H1 (cell line): ENCODE measurements around the gene SPC24. TPM values are rescaled to one million over a fixed set of nuclear protein-coding genes. Genes with fewer than 3 reads are reported as not detected.

ENCODE experiments used
- CTCF ChIA-PET: fragments of 300-600 bp; sonication (Branson Sonifier 250); formaldehyde crosslinking; loops from one replicate; lab custom pipeline; 2021; ENCODE audit not compliant: partially characterized antibody; lab: Charles Lee
- POLR2A ChIA-PET: fragments of 300-600 bp; sonication (Branson Sonifier 250); formaldehyde crosslinking; loops from one replicate; lab custom pipeline; 2021; ENCODE audit warnings: inconsistent platforms; ENCODE audit not compliant: partially characterized antibody; lab: Charles Lee
- DNase-seq, 2 experiments: peaks; one replicate each; pipeline versions ENCODE4 v3.0.0 to v3.0.0-alpha.2; 2010 to 2022; ENCODE audit warnings: low spot score in 2 of 2, low read depth in 1 of 2, mixed read lengths in 1 of 2
- FAIRE-seq: peaks from 2 replicates; lab custom pipeline; 2011; peaks lifted over from hg19 to GRCh38; lab: Jason Lieb, UNC
- H2AFZ ChIP-seq: 2 replicates; pipeline ENCODE4 v1.8.1; 2012; ENCODE audit warnings: low read length, inconsistent platforms
- H2AK5ac ChIP-seq: 2 replicates; pipeline ENCODE4 v1.6.1; 2013; ENCODE audit warnings: low read depth, low read length
- H2BK120ac ChIP-seq: replicated peaks from 2 replicates; pipeline ENCODE3; 2013; ENCODE audit warnings: low read depth, low read length, inconsistent platforms
- H2BK12ac ChIP-seq: 2 replicates; pipeline ENCODE4 v1.6.1; 2013; ENCODE audit warnings: low read depth, low read length
- H2BK15ac ChIP-seq: 2 replicates; pipeline ENCODE4 v1.6.1; 2013; ENCODE audit warnings: low read length
- H2BK20ac ChIP-seq: 2 replicates; pipeline ENCODE4 v1.6.1; 2013; ENCODE audit warnings: low read length
- H2BK5ac ChIP-seq: 2 replicates; pipeline ENCODE4 v1.6.1; 2013; ENCODE audit warnings: low read depth, low read length
- H3K14ac ChIP-seq: 2 replicates; pipeline ENCODE4 v1.6.1; 2013; ENCODE audit warnings: inconsistent platforms; ENCODE audit not compliant: insufficient read length
- H3K18ac ChIP-seq: 2 replicates; pipeline ENCODE4 v1.6.1; 2013; ENCODE audit warnings: low read length; ENCODE audit errors: extremely low read depth
- H3K23ac ChIP-seq: 2 replicates; pipeline ENCODE4 v1.6.1; 2013; ENCODE audit warnings: inconsistent platforms; ENCODE audit not compliant: insufficient read length
- H3K23me2 ChIP-seq: 2 replicates; pipeline ENCODE4 v1.6.1; 2013; ENCODE audit warnings: low read depth, low read length
- H3K27ac ChIP-seq: 2 replicates; pipeline ENCODE4 v1.6.1; 2011; ENCODE audit warnings: low read depth, low read length, inconsistent platforms
- H3K27me3 ChIP-seq, 4 experiments: replicated peaks in 1 of 4; 1 replicate in 1 of 4; 2 replicates in 3 of 4; pipeline versions ENCODE4 v1.6.1 to v1.8.1; 2011 to 2013; ENCODE audit warnings: low read length in 3 of 4, mild to moderate bottlenecking in 3 of 4, inconsistent platforms in 2 of 4, mixed read lengths in 2 of 4, moderate library complexity in 1 of 4; ENCODE audit not compliant: control insufficient read depth in 3 of 4, insufficient read depth in 3 of 4; ENCODE audit errors: extremely low read depth in 1 of 4
- H3K36me3 ChIP-seq, 4 experiments: 2 replicates each; pipeline versions ENCODE4 v1.6.1 to v1.8.1; 2011 to 2013; ENCODE audit warnings: mild to moderate bottlenecking in 4 of 4, low read length in 3 of 4, moderate library complexity in 2 of 4, control low read depth in 1 of 4, inconsistent platforms in 1 of 4; ENCODE audit not compliant: insufficient read depth in 4 of 4, control insufficient read depth in 2 of 4
- H3K4ac ChIP-seq: replicated peaks from 2 replicates; pipeline ENCODE3; 2013; ENCODE audit warnings: low read length, low read depth, mixed read lengths, inconsistent platforms; ENCODE audit not compliant: insufficient read length
- H3K4me1 ChIP-seq, 4 experiments: replicated peaks in 1 of 4; 1 replicate in 1 of 4; 2 replicates in 3 of 4; pipeline versions ENCODE4 v1.6.1 to v1.8.1; 2011 to 2013; ENCODE audit warnings: low read length in 3 of 4, inconsistent platforms in 2 of 4, mixed read lengths in 1 of 4; ENCODE audit not compliant: insufficient read depth in 4 of 4, control insufficient read depth in 3 of 4
- H3K4me2 ChIP-seq, 2 experiments: 2 replicates each; pipeline versions ENCODE4 v1.6.1 to v1.8.1; 2011 to 2013; ENCODE audit warnings: low read depth in 2 of 2, low read length in 2 of 2, control low read depth in 1 of 2, inconsistent platforms in 1 of 2, mild to moderate bottlenecking in 1 of 2; ENCODE audit not compliant: insufficient read depth in 1 of 2
- H3K4me3 ChIP-seq, 4 experiments: fragments of 200-600, 300-600 bp in 1 of 4; sonication (generic), shearing (Covaris generic), sonication (Bioruptor Twin) in 1 of 4; 2 replicates each; pipeline versions ENCODE4 v1.5.1 to v1.8.1; 2011 to 2016; ENCODE audit warnings: low read length in 4 of 4, low read depth in 3 of 4, control low read depth in 2 of 4, inconsistent platforms in 2 of 4, mild to moderate bottlenecking in 2 of 4, mixed read lengths in 1 of 4, moderate library complexity in 1 of 4; ENCODE audit not compliant: insufficient read depth in 2 of 4; ENCODE audit errors: extremely low read depth in 1 of 4
- H3K56ac ChIP-seq: replicated peaks from 2 replicates; pipeline ENCODE3; 2013; ENCODE audit warnings: low read depth, mild to moderate bottlenecking, mixed read lengths, low read length, inconsistent platforms; ENCODE audit not compliant: insufficient read length
- H3K79me1 ChIP-seq: 2 replicates; pipeline ENCODE4 v1.6.1; 2013; ENCODE audit warnings: low read depth, low read length, control low read depth
- H3K79me2 ChIP-seq, 2 experiments: 2 replicates each; pipeline versions ENCODE4 v1.6.1 to v1.8.1; 2012 to 2013; ENCODE audit warnings: low read length in 2 of 2, mild to moderate bottlenecking in 2 of 2, inconsistent platforms in 1 of 2; ENCODE audit not compliant: insufficient read depth in 2 of 2, control insufficient read depth in 1 of 2
- H3K9ac ChIP-seq, 4 experiments: replicated peaks in 1 of 4; 1 replicate in 1 of 4; 2 replicates in 3 of 4; pipeline versions ENCODE4 v1.6.1 to v1.8.1; 2011 to 2013; ENCODE audit warnings: low read depth in 3 of 4, low read length in 3 of 4, control low read depth in 2 of 4, mild to moderate bottlenecking in 2 of 4, moderate library complexity in 2 of 4, inconsistent platforms in 1 of 4; ENCODE audit errors: extremely low read depth in 1 of 4
- H3K9me3 ChIP-seq, 2 experiments: 2 replicates each; pipeline versions ENCODE4 v1.6.1 to v1.8.1; 2012 to 2013; ENCODE audit warnings: mild to moderate bottlenecking in 2 of 2, moderate library complexity in 2 of 2, control low read depth in 1 of 2, inconsistent platforms in 1 of 2, low read depth in 1 of 2, low read length in 1 of 2, mixed read lengths in 1 of 2; ENCODE audit not compliant: insufficient read depth in 2 of 2
- H4K20me1 ChIP-seq, 2 experiments: replicated peaks in 1 of 2; 2 replicates each; pipeline versions ENCODE3 to v1.8.1; 2011 to 2013; ENCODE audit warnings: inconsistent platforms in 2 of 2, low read length in 2 of 2, mild to moderate bottlenecking in 1 of 2; ENCODE audit not compliant: insufficient read depth in 2 of 2, control insufficient read depth in 1 of 2
- H4K5ac ChIP-seq: 2 replicates; pipeline ENCODE4 v1.6.1; 2013; ENCODE audit warnings: low read length, low read depth, mixed read lengths, inconsistent platforms; ENCODE audit not compliant: insufficient read length
- H4K8ac ChIP-seq: 2 replicates; pipeline ENCODE4 v1.8.0; 2013; ENCODE audit warnings: mild to moderate bottlenecking, moderate library complexity, low read length, inconsistent platforms; ENCODE audit not compliant: insufficient read depth; ENCODE audit errors: extremely low read depth
- H4K91ac ChIP-seq: replicated peaks from 2 replicates; pipeline ENCODE3; 2013; ENCODE audit warnings: low read length, mixed read lengths, inconsistent platforms; ENCODE audit not compliant: insufficient read length
- BCL11A ChIP-seq, 2 experiments: IDR thresholded peaks; one replicate each; pipeline ENCODE4 v1.6.1; 2011; ENCODE audit warnings: low read depth in 2 of 2, low read length in 2 of 2, mild to moderate bottlenecking in 2 of 2
- CEBPB ChIP-seq: IDR thresholded peaks from 2 replicates; pipeline ENCODE4 v1.6.1; 2012; ENCODE audit warnings: low read depth, low read length
- RFX5 ChIP-seq: IDR thresholded peaks from 2 replicates; pipeline ENCODE4 v1.6.1; 2011; ENCODE audit warnings: low read depth, low read length, improper control_type of control experiment, borderline replicate concordance
- SIX5 ChIP-seq: IDR thresholded peaks from 2 replicates; pipeline ENCODE4 v1.6.1; 2011; ENCODE audit warnings: mild to moderate bottlenecking, low read depth, low read length
- WGBS, 2 experiments: shearing (Covaris generic) in 1 of 2; methylation state at CpG; one replicate each; pipeline versions ENCODE4 v1.1.6 to v1.1.7; 2013 to 2015; ENCODE audit warnings: low lambda C conversion rate in 2 of 2, mixed read lengths in 2 of 2, inconsistent platforms in 1 of 2, low coverage in 1 of 2, missing lambda C conversion rate in 1 of 2; ENCODE audit not compliant: insufficient replicate concordance in 2 of 2, insufficient coverage in 1 of 2, insufficient read length in 1 of 2; ENCODE audit errors: extremely low coverage in 1 of 2, missing lambda C conversion rate in 1 of 2; 5-methylcytosine and 5-hydroxymethylcytosine counted together
- polyA plus RNA-seq, 7 experiments: library from polyadenylated mRNA; depleted of rRNA in 3 of 7; stranded (reverse) in 5 of 7; unstranded in 2 of 7; fragments of >200 nt in 5 of 7; fragments of 200-250 nt in 2 of 7; gene quantifications; 1 replicate in 5 of 7; 2 replicates in 1 of 7; 4 replicates in 1 of 7; pipeline versions ENCODE4 v1.2.1 to v1.2.3, GENCODE V29; 2011 to 2013; ENCODE audit warnings: missing spikeins in 2 of 7, mixed read lengths in 2 of 7
- total RNA-seq: library from RNA; stranded (reverse); fragmentation: NEBNext Ultra II Directional; extraction: Animal tissue kit (Norgen Biotek cat#: 25700); gene quantifications from 2 replicates; pipeline ENCODE4 v1.2.1, GENCODE V29; 2021

SPC24 gene
- total and polyA plus RNA-seq, 2 of the 8 experiments (the other 6 are each of a cell fraction or from before 2014, with no cell fraction given): 17.7 to 42.4 TPM

DNA sequence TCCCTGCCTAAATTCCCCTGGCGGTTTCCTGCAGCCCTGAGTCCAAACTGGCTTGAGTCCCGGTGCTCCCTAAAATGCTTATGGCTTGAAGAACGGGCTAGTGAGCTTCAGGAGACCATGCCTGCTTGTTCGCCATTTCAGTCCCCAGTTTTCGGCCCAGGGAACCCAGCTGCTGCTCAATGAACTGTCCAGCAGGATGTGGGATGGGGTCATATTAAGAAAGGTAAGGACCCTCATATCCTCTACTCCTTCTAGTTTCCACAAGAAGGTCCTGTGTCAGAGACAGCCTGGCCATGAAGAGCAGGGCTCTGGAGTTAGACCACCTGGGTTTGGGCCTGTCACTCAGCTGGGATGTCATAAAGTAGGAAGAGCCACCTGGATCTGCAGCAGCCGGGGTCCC lies 17.0 kb upstream of the SPC24 start:
- no peak overlapping the region for H3K18ac ChIP-seq
- H3K23me2 ChIP-seq: no peaks in the 10 kb centered on the region
- H3K14ac ChIP-seq: no peak overlapping the region
- no peaks in the 10 kb centered on the region for H4K20me1 ChIP-seq
- 88% methylated on average over 6 of the region's 6 CpGs; no CpG with 5 or more reads in 1 of the 2 experiments for WGBS, 2 experiments
- H2BK120ac ChIP-seq: no peak overlapping the region
- no peaks in the 10 kb centered on the region for H3K79me2 ChIP-seq
- no peaks in the 10 kb centered on the region for H3K79me1 ChIP-seq
- H3K36me3 ChIP-seq: peaks cover 0 to 38% (median 19%) of the 10 kb centered on the region in 4 experiments; a peak in 7 of 8 replicates
- H4K8ac ChIP-seq: no peak overlapping the region
- TF ChIP-seq SIX5 (no peak), BCL11A (IDR thresholded peaks at IDR 0.05; ENCODE audit: low read depth in 2 of 2, low read length in 2 of 2) (no peak), RFX5 (no peak), CEBPB (no peak)
- no peak overlapping the region for H4K5ac ChIP-seq
- no peak overlapping the region for H2BK5ac ChIP-seq
- H3K27ac ChIP-seq: no peak overlapping the region
- H3K23ac ChIP-seq: no peak overlapping the region
- no peak overlapping the region for H4K91ac ChIP-seq
- DNase-seq: no peak
- POLR2A ChIA-PET: interaction anchor here (0.6 to 2.2 kb wide), 2 partner anchors 11 to 18 kb away, joined by 3 to 6 read pairs; no protein-coding TSS in a partner anchor
- H3K56ac ChIP-seq: no peak overlapping the region
- H3K27me3 ChIP-seq: no peaks in the 10 kb centered on the region
- H2BK12ac ChIP-seq: no peak overlapping the region
- no peak overlapping the region for H2AK5ac ChIP-seq
- CTCF ChIA-PET: interaction anchor here (1.6 kb wide), 1 partner anchor 70 kb away, joined by 4 read pairs; no protein-coding TSS in a partner anchor
- no peak overlapping the region for H3K4me3 ChIP-seq
- no peaks in the 10 kb centered on the region for H3K4me1 ChIP-seq
- no peaks in the 10 kb centered on the region for H3K9me3 ChIP-seq
- H2AFZ ChIP-seq: no peak overlapping the region
- no peak overlapping the region for H3K9ac ChIP-seq
- H3K4ac ChIP-seq: no peak overlapping the region
- FAIRE-seq: no peak
- H3K4me2 ChIP-seq: no peak overlapping the region
- H2BK15ac ChIP-seq: no peak overlapping the region
- no peak overlapping the region for H2BK20ac ChIP-seq
